WERI-Rb-1 (cell line): ENCODE measurements around the gene C9orf153.

Experiments
- DNase-seq: peaks from one replicate; pipeline ENCODE4 v3.0.0-alpha.2; 2020
- H3K27ac ChIP-seq: fragments of 250-450 bp; sonication (Bioruptor Pico); 2 replicates; pipeline ENCODE4 v1.5.1; 2020; ENCODE audit warnings: mild to moderate bottlenecking, moderate library complexity
- H3K27me3 ChIP-seq: fragments of 250-450 bp; sonication (Bioruptor Pico); 2 replicates; pipeline ENCODE4 v1.5.1; 2021; ENCODE audit warnings: mild to moderate bottlenecking, low read depth, moderate library complexity; ENCODE audit not compliant: insufficient read depth, severe bottlenecking
- H3K36me3 ChIP-seq: fragments of 250-450 bp; sonication (Bioruptor Pico); 2 replicates; pipeline ENCODE4 v1.5.1; 2020; ENCODE audit warnings: mild to moderate bottlenecking, moderate library complexity
- H3K4me3 ChIP-seq: 2 replicates; pipeline ENCODE4 v1.5.1; 2011; ENCODE audit warnings: low read depth, mild to moderate bottlenecking, control low read depth, low read length
- H3K9me3 ChIP-seq: fragments of 250-450 bp; sonication (Bioruptor Pico); 2 replicates; pipeline ENCODE4 v1.5.1; 2021; ENCODE audit warnings: mild to moderate bottlenecking, moderate library complexity; ENCODE audit not compliant: severe bottlenecking
- TF ChIP-seq, protein P1 (sequence below): IDR thresholded peaks from 2 replicates; pipeline ENCODE4 v1.5.1; 2011; ENCODE audit warnings: low read depth, mild to moderate bottlenecking, control low read depth, inconsistent platforms, low read length

C9orf153 gene

DNA sequence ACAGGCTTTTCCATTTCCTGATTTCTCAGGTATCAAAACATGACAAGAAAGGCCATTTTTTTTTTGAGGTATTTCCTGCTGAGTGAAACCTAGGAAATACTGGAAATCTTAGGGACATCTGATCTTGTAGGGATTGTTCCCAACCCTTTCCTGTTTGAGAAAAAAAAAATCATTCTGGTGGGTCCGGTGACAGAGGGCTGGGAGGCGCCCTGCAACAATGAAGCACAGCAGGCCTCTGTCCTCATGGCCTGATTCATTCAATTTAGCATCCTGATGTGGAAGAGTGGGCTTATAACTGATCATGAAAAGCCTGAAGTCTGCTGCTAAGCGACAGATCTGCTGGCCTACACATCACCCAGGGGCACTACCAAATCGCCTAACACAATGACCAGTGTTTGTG is 3.0 kb upstream of the C9orf153 start:
- no peaks in the 10 kb centered on the region for H3K27me3 ChIP-seq
- no peak for DNase-seq
- no peak overlapping the region for H3K4me3 ChIP-seq
- TF ChIP-seq, protein P1, sequence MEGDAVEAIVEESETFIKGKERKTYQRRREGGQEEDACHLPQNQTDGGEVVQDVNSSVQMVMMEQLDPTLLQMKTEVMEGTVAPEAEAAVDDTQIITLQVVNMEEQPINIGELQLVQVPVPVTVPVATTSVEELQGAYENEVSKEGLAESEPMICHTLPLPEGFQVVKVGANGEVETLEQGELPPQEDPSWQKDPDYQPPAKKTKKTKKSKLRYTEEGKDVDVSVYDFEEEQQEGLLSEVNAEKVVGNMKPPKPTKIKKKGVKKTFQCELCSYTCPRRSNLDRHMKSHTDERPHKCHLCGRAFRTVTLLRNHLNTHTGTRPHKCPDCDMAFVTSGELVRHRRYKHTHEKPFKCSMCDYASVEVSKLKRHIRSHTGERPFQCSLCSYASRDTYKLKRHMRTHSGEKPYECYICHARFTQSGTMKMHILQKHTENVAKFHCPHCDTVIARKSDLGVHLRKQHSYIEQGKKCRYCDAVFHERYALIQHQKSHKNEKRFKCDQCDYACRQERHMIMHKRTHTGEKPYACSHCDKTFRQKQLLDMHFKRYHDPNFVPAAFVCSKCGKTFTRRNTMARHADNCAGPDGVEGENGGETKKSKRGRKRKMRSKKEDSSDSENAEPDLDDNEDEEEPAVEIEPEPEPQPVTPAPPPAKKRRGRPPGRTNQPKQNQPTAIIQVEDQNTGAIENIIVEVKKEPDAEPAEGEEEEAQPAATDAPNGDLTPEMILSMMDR: no peak
- H3K36me3 ChIP-seq: peaks cover 10% of the 10 kb centered on the region
- H3K27ac ChIP-seq: no peak overlapping the region
- H3K9me3 ChIP-seq: no peaks in the 10 kb centered on the region

DNA sequence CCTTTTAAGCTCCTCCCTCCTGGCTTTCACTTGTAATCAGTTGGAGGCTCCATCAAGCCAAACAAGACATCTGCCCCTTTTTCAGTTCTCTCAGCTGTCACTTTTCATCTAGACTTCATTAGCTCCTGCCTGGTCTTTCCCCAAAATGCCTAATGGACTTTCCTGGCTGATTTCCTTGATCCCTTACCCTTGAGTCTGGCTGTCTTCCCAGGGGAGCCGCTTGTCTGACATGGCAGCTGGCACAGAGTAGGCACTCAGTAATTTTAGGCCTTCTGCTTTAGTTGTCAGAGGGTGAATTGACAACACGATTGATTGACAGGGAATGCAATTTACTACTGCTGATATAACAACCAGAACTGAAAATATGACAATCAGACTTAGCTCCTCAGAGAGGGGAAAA is 2.1 kb downstream of the C9orf153 start:
- DNase-seq: no peak
- TF ChIP-seq, protein P1: no peak
- Histone ChIP-seq H3K9me3 (peaks cover 4% of the 10 kb centered on the region), H3K27me3 (no peaks in the 10 kb centered on the region), H3K4me3 (no peak overlapping the region), H3K36me3 (no peaks in the 10 kb centered on the region), H3K27ac (no peak overlapping the region)

DNA sequence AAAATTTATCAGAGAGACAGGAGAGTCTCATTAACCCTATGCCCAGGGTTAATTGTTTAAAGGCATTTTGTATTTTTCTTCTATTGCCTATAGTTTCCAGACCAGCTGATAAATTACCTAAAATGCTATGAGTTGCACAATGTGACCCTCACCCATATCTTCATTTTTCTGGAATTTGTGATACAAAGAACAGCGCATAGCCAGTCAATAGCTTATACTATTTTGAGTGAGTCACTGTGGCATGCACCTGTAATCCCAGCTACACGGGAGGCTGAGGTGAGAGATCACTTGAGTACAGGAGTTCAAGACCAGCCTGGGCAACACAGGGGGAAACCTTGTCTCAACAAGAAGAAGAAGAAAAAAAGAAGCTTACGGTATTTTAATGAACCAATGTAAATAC is 2.8 kb downstream of the C9orf153 start:
- Histone ChIP-seq H3K9me3 (peaks cover 4% of the 10 kb centered on the region), H3K36me3 (no peaks in the 10 kb centered on the region), H3K27me3 (no peaks in the 10 kb centered on the region), H3K4me3 (no peak overlapping the region), H3K27ac (no peak overlapping the region)
- TF ChIP-seq, protein P1: no peak
- no peak for DNase-seq

DNA sequence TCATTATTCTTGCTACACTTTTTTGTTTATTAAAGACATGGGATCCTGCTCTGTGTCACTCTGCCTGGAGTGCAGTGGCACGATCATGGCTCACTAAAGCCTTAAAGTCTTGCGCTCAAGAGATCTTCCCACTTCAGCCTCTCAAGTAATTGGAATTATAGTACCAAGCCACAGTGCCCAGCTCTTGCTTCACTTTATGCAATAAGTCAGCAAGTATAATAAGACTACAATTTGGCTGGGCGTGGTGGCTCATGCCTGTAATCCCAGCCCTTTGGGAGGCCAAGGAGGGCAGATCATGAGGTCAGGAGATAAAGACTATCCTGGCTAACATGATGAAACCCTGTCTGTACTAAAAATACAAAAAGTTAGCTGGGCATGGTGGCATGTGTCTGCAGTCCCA is 5.9 kb downstream of the C9orf153 start:
- TF ChIP-seq, protein P1: no peak

DNA sequence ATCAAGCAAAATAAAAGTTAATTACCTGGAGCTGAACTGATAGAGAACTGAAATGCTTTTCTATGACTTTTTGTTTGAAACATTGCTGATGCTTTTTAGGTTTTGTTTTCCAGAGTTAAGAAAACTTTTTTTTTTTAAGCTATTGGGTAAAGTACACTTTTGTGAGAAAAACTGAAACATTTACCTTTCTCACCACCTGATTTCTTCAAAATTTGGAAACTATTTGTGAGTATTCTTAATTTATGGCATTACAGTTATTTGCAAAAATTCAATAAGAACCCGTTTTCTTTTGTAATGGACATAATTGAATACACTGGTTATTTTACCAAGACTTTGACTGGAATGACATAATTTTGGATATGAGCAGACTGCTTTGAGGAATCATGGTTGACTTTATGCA is 6.6 kb downstream of the C9orf153 start:
- TF ChIP-seq, protein P1: no peak
- Histone ChIP-seq H3K4me3 (no peak overlapping the region), H3K27me3 (no peaks in the 10 kb centered on the region), H3K9me3 (peaks cover 4% of the 10 kb centered on the region), H3K36me3 (no peaks in the 10 kb centered on the region), H3K27ac (no peak overlapping the region)
- DNase-seq: no peak

More for the DNA sequence above, 5.9 kb downstream of the C9orf153 start:
- DNase-seq: no peak
- Histone ChIP-seq H3K4me3 (no peak overlapping the region), H3K27ac (no peak overlapping the region), H3K27me3 (no peaks in the 10 kb centered on the region), H3K36me3 (no peaks in the 10 kb centered on the region), H3K9me3 (peaks cover 4% of the 10 kb centered on the region)

DNA sequence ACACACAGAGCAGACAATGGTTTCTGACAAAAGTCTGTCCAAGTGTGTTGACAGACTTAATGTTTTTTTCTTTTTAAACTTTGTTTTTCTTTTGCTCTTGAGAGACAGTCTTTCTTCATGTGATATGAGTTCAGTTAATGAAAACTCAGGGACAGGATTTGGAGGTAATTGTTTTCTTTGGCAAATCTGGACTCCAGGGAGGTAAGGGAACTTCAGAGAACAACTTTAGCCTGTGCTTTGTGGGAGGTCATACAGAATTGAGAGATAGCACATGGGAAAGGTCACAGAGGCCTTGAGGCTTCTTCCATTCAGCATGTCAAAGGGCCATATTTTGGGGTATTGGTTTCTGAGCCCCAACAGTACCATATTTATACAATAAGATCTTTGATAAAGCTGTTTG is 9.3 kb downstream of the C9orf153 start:
- DNase-seq: no peak
- Histone ChIP-seq H3K9me3 (peaks cover 4% of the 10 kb centered on the region), H3K4me3 (no peak overlapping the region), H3K27me3 (no peaks in the 10 kb centered on the region), H3K27ac (no peak overlapping the region), H3K36me3 (no peaks in the 10 kb centered on the region)
- TF ChIP-seq, protein P1: no peak
